HepG2 (cell line): ENCODE data around the gene H1-8. TPM values are rescaled to one million over a fixed set of nuclear protein-coding genes. Genes with fewer than 3 reads are reported as not detected.

Experiments
- DMAP1 ChIP-seq: IDR thresholded peaks from 2 replicates; pipeline ENCODE4 v1.6.1; 2016
- DNMT3B ChIP-seq: conservative IDR thresholded peaks from 2 replicates; pipeline ENCODE4 v1.6.1; 2016; ENCODE audit warnings: missing biosample characterization, control low read depth
- HDAC6 ChIP-seq: fragments of 200-600 bp; sonication (generic); IDR thresholded peaks from 2 replicates; pipeline ENCODE4 v1.7.0; 2017; ENCODE audit warnings: mild to moderate bottlenecking, antibody characterized with exemption, low read length, low read depth
- HMGXB3 ChIP-seq: sonication (generic); formaldehyde crosslinking; IDR thresholded peaks from 2 replicates; pipeline ENCODE4 v1.4.0; 2020; ENCODE audit warnings: missing genetic modification reagents, borderline replicate concordance
- HNF1A ChIP-seq, 2 experiments: sonication (generic) in 1 of 2; formaldehyde crosslinking in 1 of 2; IDR thresholded peaks; 2 replicates each; pipeline versions ENCODE4 v1.4.0 to v1.6.1; 2016 to 2020; ENCODE audit warnings: borderline replicate concordance in 1 of 2, low read depth in 1 of 2, mild to moderate bottlenecking in 1 of 2, missing genetic modification reagents in 1 of 2
- IKZF4 ChIP-seq: sonication (generic); formaldehyde crosslinking; IDR thresholded peaks from 2 replicates; pipeline ENCODE4 v1.5.1; 2020; ENCODE audit warnings: borderline replicate concordance, mild to moderate bottlenecking, low read depth, missing genetic modification reagents; ENCODE audit errors: not compliant biosample characterization
- MAZ ChIP-seq, 2 experiments: sonication (generic) in 1 of 2; formaldehyde crosslinking in 1 of 2; IDR thresholded peaks; 2 replicates each; pipeline versions ENCODE4 v1.5.0 to v1.6.1; 2012 to 2020; ENCODE audit warnings: low read depth in 2 of 2, mild to moderate bottlenecking in 2 of 2, borderline replicate concordance in 1 of 2, improper control_type of control experiment in 1 of 2, low read length in 1 of 2, missing genetic modification reagents in 1 of 2, moderate library complexity in 1 of 2
- RAD51 ChIP-seq: fragments of 450-650 bp; IDR thresholded peaks from 2 replicates; pipeline ENCODE4 v1.6.1; 2016; ENCODE audit warnings: borderline replicate concordance
- RBFOX2 ChIP-seq: fragments of 200-400 bp; formaldehyde crosslinking; IDR thresholded peaks from 2 replicates; pipeline ENCODE4 v1.6.1; 2017; ENCODE audit warnings: low read depth, mild to moderate bottlenecking, low read length
- RFXAP ChIP-seq: sonication (generic); formaldehyde crosslinking; IDR thresholded peaks from 2 replicates; pipeline ENCODE4 v1.4.0; 2020; ENCODE audit warnings: missing genetic modification reagents, borderline replicate concordance
- SPEN ChIP-seq: sonication (generic); formaldehyde crosslinking; IDR thresholded peaks from 2 replicates; pipeline ENCODE4 v1.5.1; 2020; ENCODE audit warnings: low read depth, mild to moderate bottlenecking, missing genetic modification reagents
- TEAD2 ChIP-seq: sonication (generic); formaldehyde crosslinking; IDR thresholded peaks from 2 replicates; pipeline ENCODE4 v1.9.0; 2021; ENCODE audit warnings: missing genetic modification reagents
- ZNF296 ChIP-seq: sonication (generic); formaldehyde crosslinking; conservative IDR thresholded peaks from 2 replicates; pipeline ENCODE4 v1.5.0; 2020; ENCODE audit warnings: mild to moderate bottlenecking, missing genetic modification reagents
- ZNF556 ChIP-seq: sonication (generic); formaldehyde crosslinking; IDR thresholded peaks from 2 replicates; pipeline ENCODE4 v1.4.0; 2020; ENCODE audit warnings: mild to moderate bottlenecking, missing genetic modification reagents, borderline replicate concordance
- ZNF781 ChIP-seq: sonication (generic); formaldehyde crosslinking; IDR thresholded peaks from 2 replicates; pipeline ENCODE4 v1.5.1; 2020; ENCODE audit warnings: borderline replicate concordance, mild to moderate bottlenecking, missing genetic modification reagents; ENCODE audit errors: not compliant biosample characterization
- ZNF788 ChIP-seq: sonication (generic); formaldehyde crosslinking; IDR thresholded peaks from 2 replicates; pipeline ENCODE4 v1.5.0; 2020; ENCODE audit warnings: mild to moderate bottlenecking, missing genetic modification reagents, borderline replicate concordance
- polyA plus RNA-seq, 8 experiments: library from polyadenylated mRNA; depleted of rRNA in 3 of 8; stranded (reverse) in 7 of 8; unstranded in 1 of 8; fragments of >200 nt; fragmentation: Illumina TruSeq in 4 of 8; extraction: Trizol in 4 of 8; gene quantifications; 2 replicates each; pipeline versions ENCODE4 v1.2.1 to v1.2.3, GENCODE V29; 2011 to 2016; ENCODE audit warnings: low read depth in 4 of 8, missing spikeins in 1 of 8, mixed read lengths in 1 of 8; ENCODE audit not compliant: insufficient read depth in 1 of 8
- total RNA-seq, 5 experiments: library from RNA; depleted of rRNA; stranded (reverse); fragments of >200 nt; fragmentation: Illumina TruSeq; extraction: Trizol; gene quantifications; 2 replicates each; pipeline ENCODE4 v1.2.3, GENCODE V29; 2016; ENCODE audit warnings: low read depth in 1 of 5

H1-8 gene
- total and polyA plus RNA-seq, 2 of the 13 experiments (the other 11 are each of a cell fraction or from before 2014, with no cell fraction given), result 0.08 TPM; not detected in 1

- TF ChIP-seq HNF1A (IDR thresholded peaks at IDR 0.05; ENCODE audit: low read depth) (no peak), HNF1A (CRISPR knock-in tag; IDR thresholded peaks at IDR 0.05; ENCODE audit: borderline replicate concordance) (0 out of 2 replicates have a peak, but pooled peaks have one; percentile 63), HDAC6 (no peak), MAZ (IDR thresholded peaks at IDR 0.05; ENCODE audit: borderline replicate concordance, low read depth, low read length) (peak; percentile 56; the same call in 1 of the 2 replicates), MAZ (CRISPR knock-in tag; IDR thresholded peaks at IDR 0.05; ENCODE audit: low read depth) (no peak; the same call in none of the 2 replicates), ZNF556 (CRISPR knock-in tag) (0 out of 2 replicates have a peak, but pooled peaks have one; percentile 75), TEAD2 (no peak), ZNF781 (no peak), ZNF296 (CRISPR knock-in tag) (peak; percentile 96), SPEN (peak; percentile 73; the same call in 1 of the 2 replicates), ZNF788 (CRISPR knock-in tag) (peak; percentile 46; the same call in 1 of the 2 replicates), RFXAP (CRISPR knock-in tag) (peak; percentile 70; the same call in 1 of the 2 replicates), RAD51 (no peak), DNMT3B (no peak), IKZF4 (CRISPR knock-in tag) (no peak), DMAP1 (CRISPR knock-in tag) (peak; percentile 34; the same call in 1 of the 2 replicates), RBFOX2 (peak; percentile 65), HMGXB3 (CRISPR knock-in tag) (peak; percentile 65; the same call in 1 of the 2 replicates)
These were observed 52.0 kb downstream of the H1-8 start (continued) for GRCh38 chr3:129594907-129595390.
